Effector CD8-positive, alpha-beta T cell (primary cell): Measurements from ENCODE around the gene GLRX2.
A peak's percentile ranks its signal among the peaks of the same experiment; 100 is the strongest.
"Not testable (repeated sequence)": the region's sequence is repeated elsewhere in the genome, so short reads cannot be mapped to it uniquely, and the experiment has no call there.

Source experiments
- DNase-seq: peaks from one replicate; lab custom pipeline; 2025; lab: John Stamatoyannopoulos, UW

Gene GLRX2

DNA sequence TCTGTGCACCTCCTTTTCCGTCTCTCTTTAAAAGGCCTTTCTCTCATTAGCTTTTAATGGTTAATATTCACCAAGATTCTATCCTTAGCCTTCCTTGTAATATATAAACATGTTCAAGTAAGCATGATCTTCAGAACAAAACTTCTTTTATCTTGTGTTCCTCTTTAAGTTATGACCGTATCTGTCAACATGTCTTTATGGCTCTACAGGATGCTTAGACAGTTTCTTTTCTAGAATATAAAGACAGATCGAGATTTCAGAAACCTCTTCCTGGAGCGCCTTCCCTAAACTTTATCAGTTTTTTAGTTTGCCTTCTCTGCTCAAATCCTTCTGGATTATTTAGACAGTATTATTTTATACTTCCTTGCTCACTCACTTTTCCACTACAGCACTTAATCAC, 38.6 kb downstream of the GLRX2 start:
- no peak for DNase-seq

DNA sequence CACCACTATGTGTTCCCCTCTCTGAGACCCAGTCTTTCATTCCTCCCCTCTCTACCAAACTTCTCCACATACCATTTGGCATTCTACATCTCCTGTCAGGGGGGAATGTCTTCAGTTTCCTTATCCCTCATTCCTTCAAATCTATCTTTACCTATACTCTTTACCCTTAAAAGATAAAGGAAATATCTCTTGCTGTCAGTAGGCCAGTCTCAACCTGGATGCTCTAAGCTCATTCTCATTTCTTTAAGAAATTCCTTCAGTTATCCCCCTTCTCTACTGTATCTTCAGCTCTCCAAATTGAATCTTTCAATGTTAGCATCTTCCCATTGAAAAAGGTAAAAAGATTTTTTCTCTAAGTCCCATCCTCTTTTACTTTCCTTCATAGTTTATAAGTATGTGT, 39.3 kb downstream of the GLRX2 start:
- DNase-seq: no peak

DNA sequence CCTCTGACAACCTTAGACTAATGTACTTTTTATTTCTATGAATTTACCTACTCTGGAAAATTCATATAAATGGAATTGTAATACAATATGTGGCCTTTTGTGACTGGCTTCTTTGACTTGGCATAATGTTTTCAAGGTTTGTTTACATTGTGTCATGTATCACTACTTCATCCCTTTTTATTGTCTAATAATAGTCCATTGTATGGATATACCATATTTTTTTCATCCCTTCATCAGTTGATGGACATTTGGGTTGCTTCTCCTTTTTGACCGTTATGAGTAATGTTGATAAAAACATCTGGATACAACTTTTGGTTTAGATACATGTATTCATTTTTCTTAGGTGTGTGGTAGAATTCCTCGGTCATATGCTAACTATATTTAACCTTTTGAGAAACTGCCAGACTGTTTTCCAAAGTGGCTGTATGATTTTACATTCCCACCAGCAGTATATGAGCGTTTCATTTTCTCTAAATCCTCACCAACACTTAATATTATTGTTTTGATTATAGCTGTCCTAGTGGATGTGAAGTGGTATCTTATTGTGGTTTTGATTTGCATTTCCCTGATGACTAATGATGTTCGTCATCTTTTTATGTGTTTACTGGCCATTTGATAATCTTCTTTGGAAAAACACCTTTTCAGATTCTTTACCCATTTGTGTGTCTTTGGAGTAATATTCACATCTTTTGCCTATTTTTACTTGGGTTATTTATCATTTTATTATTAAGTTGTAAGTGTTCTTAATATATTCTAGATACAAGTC, 42.3 kb downstream of the GLRX2 start:
- no peak for DNase-seq

DNA sequence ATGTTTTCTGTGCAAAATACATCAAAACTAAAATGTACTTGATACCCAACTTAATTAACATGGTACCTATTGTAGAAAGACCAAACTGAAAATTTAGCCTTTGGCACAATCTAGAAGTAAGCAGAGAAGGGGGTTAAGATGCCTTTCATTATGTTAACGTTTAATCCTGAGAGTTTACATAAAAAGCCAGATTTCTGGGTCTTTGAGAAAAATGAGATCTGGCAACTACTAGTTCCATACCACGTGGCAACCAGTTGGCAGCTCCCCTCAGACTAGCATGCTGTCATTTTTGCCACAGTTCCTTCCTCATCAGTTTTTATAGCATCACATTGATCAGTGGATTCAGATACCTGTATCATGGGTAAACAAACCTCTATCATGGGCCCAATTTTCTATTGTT, 44.3 kb downstream of the GLRX2 start:
- no peak for DNase-seq

DNA sequence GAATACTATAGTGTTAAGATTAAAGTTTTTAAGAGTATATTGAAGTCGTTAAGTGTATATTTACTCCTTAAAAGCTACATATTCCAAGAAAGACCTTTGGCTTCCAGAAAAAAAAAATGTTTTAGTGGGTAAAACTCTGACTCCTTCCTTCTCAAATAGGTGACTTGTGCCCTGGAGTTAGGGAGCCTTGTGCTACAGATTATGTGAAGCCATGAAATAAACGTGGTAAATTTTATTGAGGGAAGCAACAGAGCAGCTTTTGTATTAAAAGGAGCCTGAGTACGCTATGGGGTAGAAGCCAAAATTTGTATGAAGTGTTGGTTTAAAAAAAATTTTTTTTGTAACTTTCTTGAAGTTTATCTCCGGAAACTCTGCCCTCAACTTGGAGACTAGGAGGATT, 44.8 kb downstream of the GLRX2 start:
- no peak for DNase-seq

DNA sequence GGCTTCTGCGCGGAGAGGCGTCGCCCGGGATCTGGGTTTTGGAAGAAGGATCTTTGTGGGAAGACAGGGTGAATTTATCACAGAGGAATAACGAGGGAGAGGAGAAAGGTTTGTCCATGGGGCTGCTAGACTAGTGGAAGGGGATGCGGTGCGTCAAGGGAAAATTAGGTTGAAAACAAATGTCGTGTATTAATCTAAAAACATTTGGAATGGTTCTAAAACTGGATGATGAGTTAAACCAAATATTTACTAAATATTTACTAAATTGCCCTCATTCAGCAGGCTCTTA, 45.2 kb downstream of the GLRX2 start:
- no peak for DNase-seq

DNA sequence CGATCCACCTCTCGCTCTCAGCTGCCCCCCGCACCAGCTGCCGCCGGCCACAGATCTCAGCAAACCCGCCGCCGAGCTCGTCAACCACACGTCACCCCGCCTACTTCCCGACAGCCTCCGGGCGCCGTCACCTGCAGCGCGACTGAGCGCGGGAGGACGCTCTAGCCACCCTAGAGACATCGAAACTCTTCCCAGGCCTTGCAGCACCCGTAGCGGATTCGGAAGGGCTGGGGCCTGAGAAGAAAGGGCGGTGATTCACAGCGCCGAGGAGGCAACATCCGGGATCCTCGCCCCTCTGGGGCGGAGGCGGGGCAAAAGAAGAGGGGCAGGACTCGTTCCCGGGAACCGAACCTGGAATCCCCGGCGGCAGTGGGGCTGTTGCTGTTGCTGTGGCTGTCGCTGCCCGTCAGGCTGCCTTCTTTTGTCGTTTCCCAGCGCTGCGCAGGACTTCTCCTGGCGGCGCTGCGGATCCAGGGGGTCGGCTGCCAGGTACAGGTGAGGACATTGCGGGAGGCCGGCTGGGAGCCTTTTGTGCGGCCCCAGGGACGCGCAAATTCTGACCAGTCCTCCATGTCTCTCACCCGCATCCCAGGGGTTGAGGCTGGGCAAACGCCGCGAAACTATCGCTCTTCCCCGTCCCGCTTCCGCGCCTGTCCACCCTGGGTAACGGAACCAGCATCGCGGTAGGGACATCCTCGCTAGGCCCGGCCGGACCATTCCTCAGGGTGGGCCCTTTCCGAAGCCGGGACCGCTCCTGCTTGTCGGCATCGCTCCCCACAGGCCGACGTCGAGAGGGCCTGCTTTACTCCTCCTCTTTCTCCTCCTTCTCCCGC, 45.7 kb downstream of the GLRX2 start, which contains the start of the genes RO60 and UCHL5:
Gene RO60, plus strand, starts transcription at position 331 of the 833 bp plus-strand sequence. CDS start 9,443 bp downstream, outside the sequence.
Gene UCHL5, minus strand, starts transcription at position 79 of the 833 bp plus-strand sequence. CDS start 100 bp downstream, outside the sequence.
- peak; percentile 89 for DNase-seq

DNA sequence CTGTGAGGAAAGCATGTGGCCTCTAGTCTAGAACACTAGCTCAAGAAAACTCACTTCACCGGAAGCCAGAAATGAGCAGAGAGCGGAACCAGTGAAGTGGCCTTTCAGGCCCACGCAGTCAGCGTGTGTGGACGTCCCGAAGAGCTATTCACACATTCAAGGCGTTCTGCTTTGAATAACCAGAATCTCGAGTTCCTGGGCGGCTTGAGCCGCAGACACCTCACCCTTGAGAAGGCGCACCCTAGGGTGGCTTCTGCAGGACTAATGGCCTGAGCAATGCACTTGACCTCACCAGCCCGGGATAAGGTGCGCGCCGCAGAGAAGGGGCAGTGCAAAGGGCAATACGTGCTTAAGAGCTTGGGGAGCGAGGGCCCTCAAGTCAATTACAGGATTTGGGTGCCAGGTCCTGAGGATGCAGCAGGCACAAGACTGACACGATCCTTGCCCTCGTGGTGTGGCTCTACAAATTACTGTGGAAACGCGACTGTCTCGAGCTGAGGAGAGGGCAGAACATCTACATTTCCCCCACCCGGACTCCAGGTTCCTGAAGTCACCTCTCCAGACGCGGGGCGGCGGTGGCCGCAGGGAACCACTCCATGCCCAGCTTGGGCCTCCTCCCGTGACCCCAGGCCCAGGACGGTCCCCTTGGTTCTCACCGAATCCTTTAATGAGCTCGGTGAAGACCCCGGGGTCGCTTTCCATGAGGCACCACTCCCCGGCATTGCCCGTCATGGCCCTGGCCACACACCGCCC, 46.5 kb downstream of the GLRX2 start:
- DNase-seq: peak; percentile 15

DNA sequence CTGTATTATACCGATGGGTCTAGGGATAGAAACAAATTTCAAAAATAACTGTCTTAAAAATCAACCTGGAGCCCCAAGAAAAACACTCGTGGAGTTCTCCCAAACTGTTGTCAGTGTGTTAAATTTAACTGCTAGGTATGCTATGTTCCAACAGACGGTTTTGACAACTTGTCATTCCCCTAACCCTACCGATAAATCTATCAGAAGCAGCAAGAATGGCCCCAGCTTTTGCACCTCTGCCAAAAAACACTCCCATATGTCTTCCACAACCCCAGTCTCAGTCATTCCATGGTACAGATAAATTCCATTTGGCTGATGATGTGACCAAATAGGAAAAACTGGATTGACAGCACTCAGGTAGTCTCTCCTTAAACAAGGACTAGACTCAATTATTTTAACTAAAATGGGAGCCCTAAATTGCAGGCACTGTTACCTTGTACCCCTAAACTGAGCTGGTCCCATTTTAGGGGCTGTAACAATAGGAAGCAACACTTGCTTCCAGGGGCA, 51.0 kb downstream of the GLRX2 start:
- no peak for DNase-seq

DNA sequence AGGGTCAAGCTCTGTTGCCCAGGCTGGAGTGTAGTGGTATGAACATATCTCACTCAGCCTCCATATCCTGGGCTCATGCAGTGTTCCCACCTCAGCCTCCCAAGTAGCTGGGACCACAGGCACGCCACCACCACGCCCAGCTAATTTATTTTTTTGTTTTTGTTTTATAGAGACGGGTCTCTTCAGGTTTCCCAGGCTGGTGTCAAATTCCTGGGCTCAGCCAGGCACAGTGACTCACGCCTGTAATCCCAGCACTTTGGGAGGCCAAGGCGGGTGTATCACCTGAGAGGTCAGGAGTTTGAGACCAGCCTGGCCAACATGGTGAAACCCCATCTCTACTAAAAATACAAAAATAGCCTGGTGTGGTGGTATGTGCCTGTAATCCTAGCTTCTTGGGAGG, 56.3 kb downstream of the GLRX2 start:
- DNase-seq: not testable (repeated sequence)
